Measurements from ENCODE around the gene EML5.

Gene EML5

GRCh38 chr14:88568196-88568595, 224.6 kb downstream of the EML5 start:
- TF ChIP-seq CTCF (IDR thresholded peaks at IDR 0.05; ENCODE audit: low read length, missing control alignments) = no peak
- DNase-seq (ENCODE audit: low read depth) = no peak
- no peak overlapping the region for H3K4me3 ChIP-seq (replicated peaks; ENCODE audit: low read depth, low read length)

GRCh38 chr14:88565427-88565826, 227.3 kb downstream of the EML5 start:
- DNase-seq (ENCODE audit: low read depth) = no peak
- no peak overlapping the region for H3K4me3 ChIP-seq (replicated peaks; ENCODE audit: low read depth, low read length)
- TF ChIP-seq CTCF (IDR thresholded peaks at IDR 0.05; ENCODE audit: low read length, missing control alignments) = no peak

GRCh38 chr14:88563845-88564244, 228.9 kb downstream of the EML5 start:
- H3K4me3 ChIP-seq (replicated peaks; ENCODE audit: low read depth, low read length) = peak overlapping the region; percentile 85
- no peak for TF ChIP-seq CTCF (IDR thresholded peaks at IDR 0.05; ENCODE audit: low read length, missing control alignments)
- DNase-seq (ENCODE audit: low read depth) = no peak

GRCh38 chr14:88562831-88563686, 229.7 kb downstream of the EML5 start, which contains the start of gene ZC3H14:
ZC3H14 (plus strand) TSS chr14:88563037; CDS start chr14:88563134, 97 bp downstream.
- DNase-seq (ENCODE audit: low read depth) = peak; percentile 88
- peak within 1 kb of the TSS; percentile 85 for H3K4me3 ChIP-seq (replicated peaks; ENCODE audit: low read depth, low read length)
- no peak for TF ChIP-seq CTCF (IDR thresholded peaks at IDR 0.05; ENCODE audit: low read length, missing control alignments)

GRCh38 chr14:88562532-88562830, 230.3 kb downstream of the EML5 start:
- DNase-seq (ENCODE audit: low read depth) = no peak
- H3K4me3 ChIP-seq (replicated peaks; ENCODE audit: low read depth, low read length) = peak overlapping the region; percentile 85
- TF ChIP-seq CTCF (IDR thresholded peaks at IDR 0.05; ENCODE audit: low read length, missing control alignments) = no peak
